Brain microvascular endothelial cell (primary cell): ENCODE data around the gene NUCB1.

Experiments
- DNase-seq: peaks from one replicate; pipeline ENCODE4 v3.0.0-alpha.2; 2020
- H3K27ac ChIP-seq: fragments of 250-450 bp; sonication (Bioruptor Pico); 2 replicates; pipeline ENCODE4 v1.5.1; 2020; ENCODE audit warnings: mild to moderate bottlenecking, moderate library complexity
- H3K27me3 ChIP-seq: fragments of 250-450 bp; sonication (Bioruptor Pico); replicated peaks from 2 replicates; pipeline ENCODE4 v1.5.1; 2020; ENCODE audit warnings: mild to moderate bottlenecking
- H3K36me3 ChIP-seq: fragments of 250-450 bp; sonication (Bioruptor Pico); replicated peaks from 2 replicates; pipeline ENCODE4 v1.5.1; 2020; ENCODE audit warnings: mild to moderate bottlenecking
- H3K4me3 ChIP-seq: 2 replicates; pipeline ENCODE4 v1.5.1; 2011; ENCODE audit warnings: low read depth, mild to moderate bottlenecking, control low read depth, low read length, moderate library complexity
- CTCF ChIP-seq: IDR thresholded peaks from 2 replicates; pipeline ENCODE4 v1.5.1; 2011; ENCODE audit warnings: low read depth, mild to moderate bottlenecking, moderate library complexity, low read length, control low read depth, inconsistent platforms; ENCODE audit errors: missing control alignments
- in situ Hi-C: cut with HindIII; loops from 2 replicates; pipeline ENCODE4 v1.10.0; 2017; ENCODE audit warnings: low sequenced_read_pairs, low pct_ligation_motif_present

NUCB1 gene

GRCh38 chr19:48945817-48946216 is 45.7 kb downstream of the NUCB1 start:
- TF ChIP-seq CTCF, result no peak
- DNase-seq, result no peak
- in situ Hi-C loops, result no loop called here
- Histone ChIP-seq H3K27ac (no peak overlapping the region), H3K4me3 (no peak overlapping the region), H3K36me3 (no peaks in the 10 kb centered on the region), H3K27me3 (no peaks in the 10 kb centered on the region)

DNA sequence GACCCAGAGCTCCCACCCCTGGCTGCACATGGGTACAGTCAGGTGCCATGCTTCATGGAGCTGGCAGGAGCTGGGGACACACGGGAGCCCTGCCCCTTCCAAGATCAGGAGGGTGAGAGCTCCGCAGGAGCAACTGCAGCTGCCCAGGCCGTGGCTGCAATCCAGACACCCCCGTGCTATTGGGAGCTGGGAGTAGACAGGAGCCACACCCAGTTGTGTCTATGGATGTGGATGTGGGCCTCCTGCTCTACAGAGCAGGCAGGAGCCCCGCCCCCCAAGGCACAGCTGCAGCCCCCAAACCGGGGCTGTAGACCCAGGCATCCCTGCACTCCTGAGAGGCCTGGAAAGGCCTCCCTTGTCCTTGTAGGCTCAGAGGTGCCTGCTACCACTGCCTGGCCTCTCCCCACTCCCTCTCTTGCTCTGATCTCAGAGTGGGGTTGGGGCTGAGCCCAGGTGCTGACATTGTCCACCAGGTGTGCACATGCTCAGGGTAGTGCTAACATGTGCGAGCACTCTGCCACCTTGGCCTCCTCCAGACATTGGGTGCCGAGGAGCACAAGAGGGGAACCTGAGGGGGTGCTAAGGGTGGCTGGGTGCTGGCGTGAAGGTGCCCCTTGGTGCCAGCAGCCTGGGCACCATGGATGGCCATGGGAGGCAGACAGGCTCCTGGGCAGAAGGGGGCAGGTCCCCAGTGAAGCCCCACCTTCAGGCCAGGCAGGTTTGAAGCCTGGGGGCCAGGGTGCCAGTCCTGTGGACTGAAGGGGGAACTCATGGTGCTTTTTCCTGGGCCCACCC is 46.5 kb downstream of the NUCB1 start:
- Histone ChIP-seq H3K27me3 (no peaks in the 10 kb centered on the region), H3K4me3 (no peak overlapping the region), H3K36me3 (no peaks in the 10 kb centered on the region), H3K27ac (no peak overlapping the region)
- no peak for TF ChIP-seq CTCF
- in situ Hi-C loops, result no loop called here
- DNase-seq, result no peak

- no peak for TF ChIP-seq CTCF
- in situ Hi-C loops, result no loop called here
- no peaks in the 10 kb centered on the region for H3K27me3 ChIP-seq
- H3K4me3 ChIP-seq, result no peak overlapping the region
- H3K36me3 ChIP-seq, result no peaks in the 10 kb centered on the region
- no peak for DNase-seq
- H3K27ac ChIP-seq, result no peak overlapping the region
These were observed 47.1 kb downstream of the NUCB1 start for GRCh38 chr19:48947258-48947542.

- no peak for DNase-seq
- Histone ChIP-seq H3K27ac (no peak overlapping the region), H3K27me3 (no peaks in the 10 kb centered on the region), H3K4me3 (no peak overlapping the region), H3K36me3 (no peaks in the 10 kb centered on the region)
- in situ Hi-C loops, result no loop called here
- TF ChIP-seq CTCF, result no peak
These were observed 50.0 kb downstream of the NUCB1 start for GRCh38 chr19:48950159-48950558.

DNA sequence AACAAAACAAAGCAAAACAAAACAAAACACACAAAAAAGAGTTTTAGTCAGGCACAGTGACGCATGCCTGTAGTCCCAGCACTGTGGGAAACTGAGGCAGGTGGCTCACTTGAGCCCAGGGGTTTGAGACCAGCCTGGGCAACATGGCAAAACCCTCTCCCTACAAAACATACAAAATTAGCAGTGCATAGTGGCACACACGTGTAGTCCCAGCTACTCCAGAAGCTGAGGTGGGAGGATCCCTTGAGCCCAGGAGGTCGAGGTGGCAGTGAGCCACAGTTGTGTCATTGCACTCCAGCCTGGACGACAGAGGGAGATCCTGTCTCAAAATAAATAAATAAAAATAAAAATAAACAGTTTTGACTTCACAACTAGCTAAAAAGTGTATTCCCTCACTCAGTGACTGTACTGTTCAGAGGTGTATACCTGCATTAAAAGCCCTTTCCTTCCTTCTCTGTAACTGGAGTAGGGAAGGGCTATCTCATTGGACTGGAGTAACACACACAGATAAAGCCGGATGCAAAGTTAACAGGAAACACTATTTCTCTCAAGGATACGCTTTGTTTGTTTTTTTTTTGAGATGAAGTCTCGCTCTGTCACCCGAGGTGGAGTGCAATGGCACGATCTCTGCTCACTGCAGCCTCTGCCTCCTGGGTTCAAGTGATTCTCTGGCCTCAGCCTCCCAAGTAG is 50.9 kb downstream of the NUCB1 start:
- no peak for DNase-seq
- in situ Hi-C loops, result no loop called here
- TF ChIP-seq CTCF, result no peak
- Histone ChIP-seq H3K36me3 (no peaks in the 10 kb centered on the region), H3K27me3 (no peaks in the 10 kb centered on the region), H3K4me3 (no peak overlapping the region), H3K27ac (no peak overlapping the region)
